H1 (cell line): ENCODE results near the gene RHBDF1. TPM values are rescaled to one million over a fixed set of nuclear protein-coding genes. Genes with fewer than 3 reads are reported as not detected.

Experiments
- ATF2 ChIP-seq: IDR thresholded peaks from 2 replicates; pipeline ENCODE4 v1.6.1; 2012; ENCODE audit warnings: low read length, inconsistent platforms
- BCL11A ChIP-seq, 2 experiments: IDR thresholded peaks; one replicate each; pipeline ENCODE4 v1.6.1; 2011; ENCODE audit warnings: low read depth in 2 of 2, low read length in 2 of 2, mild to moderate bottlenecking in 2 of 2
- CBX8 ChIP-seq: fragments of 300-800, 300-1000 bp; sonication (generic); IDR thresholded peaks from 2 replicates; pipeline ENCODE4 v1.7.1; 2016; ENCODE audit warnings: low read depth, low read length, borderline replicate concordance
- RAD21 ChIP-seq, 2 experiments: IDR thresholded peaks in 1 of 2; conservative IDR thresholded peaks in 1 of 2; 2 replicates each; pipeline ENCODE4 v1.6.1; 2011; ENCODE audit warnings: low read depth in 2 of 2, low read length in 2 of 2, improper control_type of control experiment in 1 of 2, inconsistent platforms in 1 of 2, mild to moderate bottlenecking in 1 of 2, moderate library complexity in 1 of 2
- RNF2 ChIP-seq: fragments of 200-900, 300-1000 bp; sonication (generic); IDR thresholded peaks from 2 replicates; pipeline ENCODE4 v1.7.1; 2016; ENCODE audit warnings: borderline replicate concordance, low read depth, mild to moderate bottlenecking, antibody characterized with exemption, low read length; ENCODE audit not compliant: poor library complexity, severe bottlenecking; ENCODE audit errors: missing control alignments
- RXRA ChIP-seq: IDR thresholded peaks from 2 replicates; pipeline ENCODE4 v1.6.1; 2011; ENCODE audit warnings: low read depth, mild to moderate bottlenecking, low read length, moderate library complexity; ENCODE audit not compliant: insufficient read depth
- ZNF274 ChIP-seq: IDR thresholded peaks from 2 replicates; pipeline ENCODE4 v1.7.0; 2012; ENCODE audit warnings: low read length, borderline replicate concordance; ENCODE audit errors: extremely low read depth
- polyA plus RNA-seq, 7 experiments: library from polyadenylated mRNA; depleted of rRNA in 3 of 7; stranded (reverse) in 5 of 7; unstranded in 2 of 7; fragments of >200 nt in 5 of 7; fragments of 200-250 nt in 2 of 7; gene quantifications; 1 replicate in 5 of 7; 2 replicates in 1 of 7; 4 replicates in 1 of 7; pipeline versions ENCODE4 v1.2.1 to v1.2.3, GENCODE V29; 2011 to 2013; ENCODE audit warnings: missing spikeins in 2 of 7, mixed read lengths in 2 of 7
- total RNA-seq: library from RNA; stranded (reverse); fragmentation: NEBNext Ultra II Directional; extraction: Animal tissue kit (Norgen Biotek cat#: 25700); gene quantifications from 2 replicates; pipeline ENCODE4 v1.2.1, GENCODE V29; 2021

The RHBDF1 gene
- total and polyA plus RNA-seq, 2 of the 8 experiments (the other 6 are each of a cell fraction or from before 2014, with no cell fraction given), result 37.4 to 51.6 TPM

GRCh38 chr16:66309-67182 is 5.9 kb downstream of the RHBDF1 start (continued):
- TF ChIP-seq RXRA (no peak), CBX8 (no peak), BCL11A (IDR thresholded peaks at IDR 0.05; ENCODE audit: low read depth in 2 of 2, low read length in 2 of 2) (no peak), ATF2 (no peak), RNF2 (no peak), RAD21 (IDR thresholded peaks at IDR 0.05 in 1 of 2, conservative IDR thresholded peaks at IDR 0.05 in 1 of 2; ENCODE audit: low read depth in 2 of 2, low read length in 2 of 2) (no peak), ZNF274 (no peak)
